K562 (cell line): ENCODE data around the gene INPP4B. TPM values are rescaled to one million over a fixed set of nuclear protein-coding genes. Genes with fewer than 3 reads are reported as not detected.

ENCODE experiments used
- ATAC-seq: fragments of 200-7000 bp; cut with Tn5 transposase; 3 replicates; pipeline ENCODE4 v1.9.1; 2020; ENCODE audit warnings: moderate library complexity
- BruUV-seq: library from RNA; stranded (reverse); fragments of 400-500 nt; replicated peaks from 2 replicates; lab custom pipeline; 2021; lab: Mats Ljungman, UMichigan
- CTCF ChIA-PET: fragments of 300-600 bp; formaldehyde crosslinking; extraction: SDS; loops from one replicate; lab custom pipeline; 2021; ENCODE audit warnings: low intra/inter-chr PET ratio; lab: Yijun Ruan, JAX
- POLR2A ChIA-PET: fragments of 300-600, 350-650 bp; sonication (Branson Sonifier 250); formaldehyde crosslinking; extraction: SDS; loops from one replicate; lab custom pipeline; 2021; ENCODE audit warnings: antibody characterized with exemption, inconsistent platforms; lab: Yijun Ruan, JAX
- DNase-seq, 4 experiments: peaks; one replicate each; pipeline versions ENCODE4 v3.0.0 to v3.0.0-alpha.2; 2011 to 2018; ENCODE audit warnings: low spot score in 3 of 4, mixed read lengths in 3 of 4; ENCODE audit errors: extremely low read depth in 1 of 4
- FAIRE-seq: peaks from 2 replicates; lab custom pipeline; 2011; peaks lifted over from hg19 to GRCh38; lab: Jason Lieb, UNC
- H2AFZ ChIP-seq: 2 replicates; pipeline ENCODE4 v1.6.0; 2011; ENCODE audit warnings: low read depth, low read length, control low read depth, inconsistent platforms
- H3K27ac ChIP-seq: fragments of 200-600 bp; 3 replicates; pipeline ENCODE4 v1.8.0; 2011; ENCODE audit warnings: low read depth, mild to moderate bottlenecking, control low read depth, inconsistent platforms, low read length, moderate library complexity, mixed read lengths; ENCODE audit errors: extremely low read depth
- H3K27me3 ChIP-seq, 2 experiments: fragments of 300-600 bp in 1 of 2; 2 replicates in 1 of 2; 3 replicates in 1 of 2; pipeline versions ENCODE4 v1.6.0 to v1.8.0; 2011; ENCODE audit warnings: inconsistent platforms in 2 of 2, low read length in 2 of 2, mild to moderate bottlenecking in 1 of 2, mixed read lengths in 1 of 2, moderate library complexity in 1 of 2; ENCODE audit not compliant: control insufficient read depth in 2 of 2, insufficient read depth in 2 of 2
- H3K36me3 ChIP-seq: fragments of 300-600 bp; 3 replicates; pipeline ENCODE4 v1.8.0; 2011; ENCODE audit warnings: mild to moderate bottlenecking, low read length, inconsistent platforms; ENCODE audit not compliant: control insufficient read depth, insufficient read depth
- H3K4me1 ChIP-seq, 2 experiments: fragments of 200-600 bp in 1 of 2; replicated peaks in 1 of 2; 2 replicates in 1 of 2; 3 replicates in 1 of 2; pipeline versions ENCODE4 v1.5.1 to v1.8.0; 2011; ENCODE audit warnings: inconsistent platforms in 2 of 2, low read length in 2 of 2, mild to moderate bottlenecking in 1 of 2, mixed read lengths in 1 of 2, moderate library complexity in 1 of 2; ENCODE audit not compliant: control insufficient read depth in 2 of 2, insufficient read depth in 2 of 2
- H3K4me2 ChIP-seq: 2 replicates; pipeline ENCODE4 v1.6.1; 2011; ENCODE audit warnings: low read length, control low read depth, inconsistent platforms, mixed read lengths; ENCODE audit not compliant: insufficient read depth
- H3K4me3 ChIP-seq: fragments of 200-600 bp; sonication (generic), shearing (Covaris generic); 2 replicates; pipeline ENCODE4 v1.5.1; 2016; ENCODE audit warnings: control low read depth, inconsistent platforms
- H3K79me2 ChIP-seq: fragments of 200-600 bp; 3 replicates; pipeline ENCODE4 v1.8.0; 2011; ENCODE audit warnings: low read length, inconsistent platforms; ENCODE audit not compliant: control insufficient read depth, insufficient read depth
- H3K9ac ChIP-seq, 2 experiments: 2 replicates each; pipeline versions ENCODE4 v1.6.0 to v1.6.1; 2011; ENCODE audit warnings: low read depth in 2 of 2, low read length in 2 of 2, control low read depth in 1 of 2, inconsistent platforms in 1 of 2, mild to moderate bottlenecking in 1 of 2, mixed read lengths in 1 of 2; ENCODE audit not compliant: insufficient read depth in 1 of 2
- H3K9me1 ChIP-seq: one replicate; pipeline ENCODE4 v1.6.0; 2011; ENCODE audit warnings: inconsistent platforms, mild to moderate bottlenecking, low read length, moderate library complexity; ENCODE audit not compliant: control insufficient read depth, insufficient read depth
- H3K9me3 ChIP-seq: replicated peaks from 2 replicates; pipeline ENCODE4 v1.5.1; 2011; ENCODE audit warnings: low read depth, low read length, inconsistent platforms; ENCODE audit not compliant: control insufficient read depth, insufficient read depth
- H4K20me1 ChIP-seq: replicated peaks from 2 replicates; pipeline ENCODE4 v1.6.1; 2011; ENCODE audit warnings: low read length, inconsistent platforms, mixed read lengths; ENCODE audit not compliant: control insufficient read depth, insufficient read depth
- EZH2 ChIP-seq: IDR thresholded peaks from 2 replicates; pipeline ENCODE4 v1.6.1; 2012; ENCODE audit warnings: low read depth, mild to moderate bottlenecking, inconsistent platforms, low read length, borderline replicate concordance
- HOXB6 ChIP-seq: fragments of 250-450 bp; sonication (Bioruptor Pico); IDR thresholded peaks from 2 replicates; pipeline ENCODE4 v1.5.1; 2022; ENCODE audit warnings: mild to moderate bottlenecking, borderline replicate concordance
- MAFG ChIP-seq: fragments of 450-650 bp; conservative IDR thresholded peaks from 2 replicates; pipeline ENCODE4 v1.6.1; 2016; ENCODE audit warnings: missing genetic modification characterization, missing compliant biosample characterization
- RBM25 ChIP-seq: fragments of 200-400 bp; formaldehyde crosslinking; IDR thresholded peaks from 2 replicates; pipeline ENCODE4 v1.6.1; 2018; ENCODE audit warnings: low read length, low read depth, moderate library complexity; ENCODE audit not compliant: severe bottlenecking
- in situ Hi-C: fragments of 300-500 bp; cut with MboI; formaldehyde crosslinking; loops from 4 replicates; pipeline ENCODE4 v1.15.0; 2018; ENCODE audit warnings: inconsistent platforms, mixed read lengths
- intact Hi-C: fragments of 100-400 bp; cut with micrococcal nuclease; formaldehyde crosslinking; loops from 2 replicates; pipeline ENCODE4 v1.14.2; 2022
- polyA plus RNA-seq, 8 experiments: library from polyadenylated mRNA; depleted of rRNA in 4 of 8; stranded (reverse) in 5 of 8; unstranded in 3 of 8; fragments of >200 nt; fragmentation: Nextera tagmentation in 2 of 8; fragmentation: Illumina TruSeq in 1 of 8; extraction: Ambion mirVana in 2 of 8; extraction: Trizol in 1 of 8; gene quantifications; 2 replicates each; pipeline versions ENCODE4 v1.2.1 to v1.2.3, GENCODE V29; 2011 to 2014; ENCODE audit warnings: inconsistent platforms in 1 of 8, missing spikeins in 1 of 8
- total RNA-seq, 7 experiments: library from RNA; depleted of rRNA in 6 of 7; stranded (reverse); fragments of >200 nt in 6 of 7; fragmentation: Illumina TruSeq in 2 of 7; extraction: Trizol in 2 of 7; gene quantifications; 2 replicates each; pipeline versions ENCODE4 v1.2.1 to v1.2.3, GENCODE V29; 2011 to 2021; ENCODE audit warnings: low replicate concordance in 1 of 7
- TF ChIP-seq, protein P1 (sequence below): fragments of 250-450 bp; sonication (Bioruptor Pico); IDR thresholded peaks from 2 replicates; pipeline ENCODE4 v1.4.0; 2020; ENCODE audit warnings: mild to moderate bottlenecking, moderate library complexity, borderline replicate concordance

INPP4B gene
- total and polyA plus RNA-seq, 9 of the 15 experiments (the other 6 are each of a cell fraction or from before 2014, with no cell fraction given) = 0.04 to 0.11 TPM; not detected in 7

DNA sequence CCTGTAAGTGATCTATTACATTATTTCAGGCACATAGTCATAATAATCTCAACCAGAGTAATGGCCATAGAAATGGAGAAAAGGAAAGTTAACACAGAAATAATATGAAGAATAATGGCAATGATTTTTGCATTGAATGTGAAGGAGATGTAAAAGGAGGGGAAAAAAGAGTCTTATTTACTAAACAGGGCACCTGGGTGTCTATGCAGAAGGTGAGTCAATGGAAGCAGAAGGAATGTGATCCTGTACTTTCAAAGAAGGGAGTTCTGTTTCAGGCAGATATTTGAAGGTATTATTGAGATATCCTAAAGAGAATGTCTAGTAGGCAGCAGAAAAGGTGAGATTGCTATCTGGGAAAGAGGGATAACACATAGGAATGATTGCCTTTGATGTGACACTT lies 279.9 kb downstream of the INPP4B start:
- in situ Hi-C loops = no loop called here
- no peak overlapping the region for H3K4me3 ChIP-seq
- H3K27ac ChIP-seq = no peak overlapping the region

More for the DNA sequence above, 279.9 kb downstream of the INPP4B start:
- CTCF ChIA-PET = no interaction called here
- FAIRE-seq (no peak), ATAC-seq (no peak), DNase-seq (no peak)
- H3K27me3 ChIP-seq = no peaks in the 10 kb centered on the region
- no peaks in the 10 kb centered on the region for H3K4me1 ChIP-seq
- BruUV-seq = no TSS peak
- no peak overlapping the region for H3K9ac ChIP-seq
- H3K4me2 ChIP-seq = no peak overlapping the region
- no peaks in the 10 kb centered on the region for H4K20me1 ChIP-seq
- intact Hi-C loops = no loop called here
- H3K9me3 ChIP-seq = no peaks in the 10 kb centered on the region
- no peaks in the 10 kb centered on the region for H3K36me3 ChIP-seq
- POLR2A ChIA-PET = no interaction called here
- H2AFZ ChIP-seq = no peak overlapping the region
- TF ChIP-seq HOXB6 (CRISPR knock-in tag) (no peak), MAFG (tag) (no peak), EZH2 (no peak), RBM25 (no peak)
- TF ChIP-seq, protein P1, sequence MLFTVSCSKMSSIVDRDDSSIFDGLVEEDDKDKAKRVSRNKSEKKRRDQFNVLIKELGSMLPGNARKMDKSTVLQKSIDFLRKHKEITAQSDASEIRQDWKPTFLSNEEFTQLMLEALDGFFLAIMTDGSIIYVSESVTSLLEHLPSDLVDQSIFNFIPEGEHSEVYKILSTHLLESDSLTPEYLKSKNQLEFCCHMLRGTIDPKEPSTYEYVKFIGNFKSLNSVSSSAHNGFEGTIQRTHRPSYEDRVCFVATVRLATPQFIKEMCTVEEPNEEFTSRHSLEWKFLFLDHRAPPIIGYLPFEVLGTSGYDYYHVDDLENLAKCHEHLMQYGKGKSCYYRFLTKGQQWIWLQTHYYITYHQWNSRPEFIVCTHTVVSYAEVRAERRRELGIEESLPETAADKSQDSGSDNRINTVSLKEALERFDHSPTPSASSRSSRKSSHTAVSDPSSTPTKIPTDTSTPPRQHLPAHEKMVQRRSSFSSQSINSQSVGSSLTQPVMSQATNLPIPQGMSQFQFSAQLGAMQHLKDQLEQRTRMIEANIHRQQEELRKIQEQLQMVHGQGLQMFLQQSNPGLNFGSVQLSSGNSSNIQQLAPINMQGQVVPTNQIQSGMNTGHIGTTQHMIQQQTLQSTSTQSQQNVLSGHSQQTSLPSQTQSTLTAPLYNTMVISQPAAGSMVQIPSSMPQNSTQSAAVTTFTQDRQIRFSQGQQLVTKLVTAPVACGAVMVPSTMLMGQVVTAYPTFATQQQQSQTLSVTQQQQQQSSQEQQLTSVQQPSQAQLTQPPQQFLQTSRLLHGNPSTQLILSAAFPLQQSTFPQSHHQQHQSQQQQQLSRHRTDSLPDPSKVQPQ = no peak
- no peaks in the 10 kb centered on the region for H3K9me1 ChIP-seq
- no peaks in the 10 kb centered on the region for H3K79me2 ChIP-seq
